Measurements from ENCODE around the gene HSPB6. TPM values are rescaled to one million over a fixed set of nuclear protein-coding genes. Genes with fewer than 3 reads are reported as not detected.

Gene HSPB6
- total RNA-seq, 1 donor from 2014 or later, result 0.64 TPM

DNA sequence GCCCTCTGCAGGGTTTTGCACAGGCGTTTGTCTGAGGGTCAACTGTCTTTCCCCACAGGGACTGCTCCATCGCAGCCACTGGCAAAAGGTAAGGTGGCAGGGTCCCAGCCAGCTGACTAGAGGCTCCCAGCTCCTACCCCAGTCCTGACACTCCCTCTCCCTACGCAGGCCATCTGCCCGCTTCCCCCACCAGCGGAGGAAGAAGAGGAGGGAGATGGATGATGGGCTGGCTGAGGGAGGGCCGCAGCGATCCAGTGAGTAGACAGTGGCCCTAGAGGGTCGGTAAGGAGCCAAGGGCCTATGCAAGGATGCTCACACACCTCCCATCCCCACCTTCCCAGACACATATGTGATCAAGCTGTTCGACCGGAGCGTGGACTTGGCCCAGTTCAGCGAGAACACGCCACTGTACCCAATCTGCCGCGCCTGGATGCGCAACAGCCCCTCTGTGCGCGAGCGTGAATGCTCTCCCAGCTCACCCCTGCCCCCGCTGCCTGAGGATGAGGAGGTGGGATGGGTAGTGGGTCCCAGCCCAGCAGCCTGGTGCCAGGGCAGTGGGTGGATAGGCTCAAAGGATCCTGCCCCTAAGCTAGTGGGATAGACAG is 4.0 kb downstream of the HSPB6 start:
- Mint-ChIP-seq H3K27me3 (ENCODE audit: unreplicated experiment) (no peaks in the 10 kb centered on the region), H3K27ac (ENCODE audit: unreplicated experiment) (no peak overlapping the region), H3K4me3 (ENCODE audit: unreplicated experiment) (no peak overlapping the region), H3K36me3 (ENCODE audit: unreplicated experiment) (peaks cover 7% of the 10 kb centered on the region), H3K4me1 (ENCODE audit: unreplicated experiment) (peaks cover 35% of the 10 kb centered on the region), H3K9me3 (ENCODE audit: unreplicated experiment) (no peaks in the 10 kb centered on the region)
- TF ChIP-seq, protein P1, sequence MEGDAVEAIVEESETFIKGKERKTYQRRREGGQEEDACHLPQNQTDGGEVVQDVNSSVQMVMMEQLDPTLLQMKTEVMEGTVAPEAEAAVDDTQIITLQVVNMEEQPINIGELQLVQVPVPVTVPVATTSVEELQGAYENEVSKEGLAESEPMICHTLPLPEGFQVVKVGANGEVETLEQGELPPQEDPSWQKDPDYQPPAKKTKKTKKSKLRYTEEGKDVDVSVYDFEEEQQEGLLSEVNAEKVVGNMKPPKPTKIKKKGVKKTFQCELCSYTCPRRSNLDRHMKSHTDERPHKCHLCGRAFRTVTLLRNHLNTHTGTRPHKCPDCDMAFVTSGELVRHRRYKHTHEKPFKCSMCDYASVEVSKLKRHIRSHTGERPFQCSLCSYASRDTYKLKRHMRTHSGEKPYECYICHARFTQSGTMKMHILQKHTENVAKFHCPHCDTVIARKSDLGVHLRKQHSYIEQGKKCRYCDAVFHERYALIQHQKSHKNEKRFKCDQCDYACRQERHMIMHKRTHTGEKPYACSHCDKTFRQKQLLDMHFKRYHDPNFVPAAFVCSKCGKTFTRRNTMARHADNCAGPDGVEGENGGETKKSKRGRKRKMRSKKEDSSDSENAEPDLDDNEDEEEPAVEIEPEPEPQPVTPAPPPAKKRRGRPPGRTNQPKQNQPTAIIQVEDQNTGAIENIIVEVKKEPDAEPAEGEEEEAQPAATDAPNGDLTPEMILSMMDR (IDR thresholded peaks at IDR 0.05), result no peak
- DNase-seq (ENCODE audit: extremely low spot score, unreplicated experiment), result no peak

- Mint-ChIP-seq H3K36me3 (ENCODE audit: unreplicated experiment) (peaks cover 7% of the 10 kb centered on the region), H3K27me3 (ENCODE audit: unreplicated experiment) (no peaks in the 10 kb centered on the region), H3K4me1 (ENCODE audit: unreplicated experiment) (peaks cover 34% of the 10 kb centered on the region), H3K9me3 (ENCODE audit: unreplicated experiment) (no peaks in the 10 kb centered on the region), H3K27ac (ENCODE audit: unreplicated experiment) (no peak overlapping the region), H3K4me3 (ENCODE audit: unreplicated experiment) (no peak overlapping the region)
- TF ChIP-seq, protein P1 (IDR thresholded peaks at IDR 0.05), result no peak
- DNase-seq (ENCODE audit: extremely low spot score, unreplicated experiment), result no peak
Observed at GRCh38 chr19:35751839-35752745, 4.7 kb downstream of the HSPB6 start.

DNA sequence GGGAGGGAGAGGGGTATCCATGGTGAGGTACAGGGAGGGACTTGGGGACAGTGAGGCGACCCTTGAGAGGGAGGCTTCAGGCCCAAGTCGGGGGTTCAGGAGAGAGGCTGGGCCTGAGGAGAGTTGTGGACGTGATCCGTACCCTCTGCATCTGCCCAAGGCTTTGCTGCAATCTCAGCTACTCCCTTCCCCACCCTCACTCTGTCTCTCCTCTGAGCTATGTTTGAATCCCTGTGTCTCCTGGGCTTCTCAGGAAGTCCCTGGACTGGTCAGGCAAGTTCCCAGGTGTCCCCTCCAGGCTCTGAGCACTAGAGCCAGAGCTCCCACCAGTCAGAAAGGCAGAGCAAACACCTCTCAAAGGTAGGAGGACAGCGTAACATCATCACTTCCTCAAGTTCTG is 6.7 kb downstream of the HSPB6 start:
- Mint-ChIP-seq H3K4me3 (ENCODE audit: unreplicated experiment) (peak overlapping the region; percentile 42), H3K27me3 (ENCODE audit: unreplicated experiment) (no peaks in the 10 kb centered on the region), H3K9me3 (ENCODE audit: unreplicated experiment) (no peaks in the 10 kb centered on the region), H3K36me3 (ENCODE audit: unreplicated experiment) (peaks cover 7% of the 10 kb centered on the region), H3K4me1 (ENCODE audit: unreplicated experiment) (peaks cover 39% of the 10 kb centered on the region), H3K27ac (ENCODE audit: unreplicated experiment) (peak overlapping the region; percentile 52)
- TF ChIP-seq, protein P1 (IDR thresholded peaks at IDR 0.05), result no peak
- DNase-seq (ENCODE audit: extremely low spot score, unreplicated experiment), result no peak

GRCh38 chr19:35748106-35749020 is 8.5 kb downstream of the HSPB6 start, which contains the start of gene LIN37:
Gene LIN37 (plus strand): TSS chr19:35748576. CDS start chr19:35748725, 149 bp downstream.
- Mint-ChIP-seq H3K36me3 (ENCODE audit: unreplicated experiment) (no peaks in the 10 kb centered on the region), H3K4me1 (ENCODE audit: unreplicated experiment) (peaks cover 43% of the 10 kb centered on the region), H3K27ac (ENCODE audit: unreplicated experiment) (peak within 1 kb of the TSS; percentile 100), H3K4me3 (ENCODE audit: unreplicated experiment) (peak within 1 kb of the TSS; percentile 96), H3K9me3 (ENCODE audit: unreplicated experiment) (no peaks in the 10 kb centered on the region), H3K27me3 (ENCODE audit: unreplicated experiment) (no peaks in the 10 kb centered on the region)
- TF ChIP-seq, protein P1 (IDR thresholded peaks at IDR 0.05), result no peak
- peak; percentile 99 for DNase-seq (ENCODE audit: extremely low spot score, unreplicated experiment)
